OCI-LY1 (cell line): ENCODE data around the gene DGKG.

Experiments
- H2AFZ ChIP-seq: fragments of 200-600 bp; sonication (generic), shearing (Covaris generic); 2 replicates; pipeline ENCODE4 v1.6.0; 2014; ENCODE audit warnings: antibody characterized with exemption, mild to moderate bottlenecking, low read length
- H3F3A ChIP-seq: fragments of 200-600 bp; sonication (generic), shearing (Covaris generic); 2 replicates; pipeline ENCODE4 v1.6.0; 2014; ENCODE audit warnings: mild to moderate bottlenecking, antibody characterized with exemption, low read length, moderate library complexity; ENCODE audit not compliant: insufficient read depth
- H3K27ac ChIP-seq: fragments of 200-600 bp; sonication (generic); 2 replicates; pipeline ENCODE4 v1.5.1; 2014; ENCODE audit warnings: low read length, mixed run types, mild to moderate bottlenecking, low read depth; ENCODE audit not compliant: poor library complexity, severe bottlenecking
- H3K27me3 ChIP-seq: fragments of 200-600 bp; sonication (generic); 2 replicates; pipeline ENCODE4 v1.6.0; 2014; ENCODE audit warnings: antibody characterized with exemption, mild to moderate bottlenecking, low read length, moderate library complexity; ENCODE audit not compliant: insufficient read depth
- H3K36me3 ChIP-seq: fragments of 200-600 bp; sonication (generic); 2 replicates; pipeline ENCODE4 v1.6.1; 2014; ENCODE audit warnings: mild to moderate bottlenecking, antibody characterized with exemption, low read length, moderate library complexity, mixed read lengths; ENCODE audit not compliant: insufficient read depth
- H3K4me1 ChIP-seq: fragments of 200-600 bp; sonication (generic); 2 replicates; pipeline ENCODE4 v1.5.1; 2014; ENCODE audit warnings: mild to moderate bottlenecking, low read length, moderate library complexity; ENCODE audit not compliant: insufficient read depth, severe bottlenecking
- H3K4me2 ChIP-seq: fragments of 200-600 bp; sonication (generic), shearing (Covaris generic); 2 replicates; pipeline ENCODE4 v1.6.1; 2014; ENCODE audit warnings: low read length
- H3K4me3 ChIP-seq: fragments of 200-600 bp; sonication (generic); 2 replicates; pipeline ENCODE4 v1.5.1; 2014; ENCODE audit warnings: low read length, low read depth, mild to moderate bottlenecking, mixed read lengths; ENCODE audit not compliant: poor library complexity, severe bottlenecking
- H3K79me2 ChIP-seq: fragments of 200-600 bp; shearing (Covaris generic); 2 replicates; pipeline ENCODE4 v1.6.1; 2016; ENCODE audit warnings: mixed run types, low read length, mixed read lengths; ENCODE audit not compliant: insufficient read depth
- H3K9ac ChIP-seq: fragments of 200-600 bp; sonication (generic), shearing (Covaris generic); 2 replicates; pipeline ENCODE4 v1.6.1; 2014; ENCODE audit warnings: mild to moderate bottlenecking, low read length, mixed read lengths
- H3K9me2 ChIP-seq: fragments of 200-600 bp; sonication (generic), shearing (Covaris generic); 2 replicates; pipeline ENCODE4 v1.6.1; 2014; ENCODE audit warnings: low read depth, mild to moderate bottlenecking, low read length, mixed read lengths
- H3K9me3 ChIP-seq: fragments of 200-600 bp; shearing (Covaris generic); 2 replicates; pipeline ENCODE4 v1.6.1; 2014; ENCODE audit warnings: low read length, mixed read lengths
- H4K20me1 ChIP-seq: fragments of 200-600 bp; sonication (generic), shearing (Covaris generic); 2 replicates; pipeline ENCODE4 v1.6.0; 2016; ENCODE audit warnings: mild to moderate bottlenecking, low read length; ENCODE audit not compliant: insufficient read depth
- EZH2 ChIP-seq: fragments of 200-600 bp; sonication (generic), shearing (Covaris generic); IDR thresholded peaks from 2 replicates; pipeline ENCODE4 v1.8.0; 2017; ENCODE audit warnings: borderline replicate concordance, mixed run types, mild to moderate bottlenecking, antibody characterized with exemption, low read length, moderate library complexity, mixed read lengths
- TF ChIP-seq, protein P1 (sequence below): fragments of 200-600 bp; sonication (generic), shearing (Covaris generic); IDR thresholded peaks from 2 replicates; pipeline ENCODE4 v1.5.1; 2017; ENCODE audit warnings: mild to moderate bottlenecking, antibody characterized with exemption, low read length, moderate library complexity, mixed read lengths

DGKG gene

DNA sequence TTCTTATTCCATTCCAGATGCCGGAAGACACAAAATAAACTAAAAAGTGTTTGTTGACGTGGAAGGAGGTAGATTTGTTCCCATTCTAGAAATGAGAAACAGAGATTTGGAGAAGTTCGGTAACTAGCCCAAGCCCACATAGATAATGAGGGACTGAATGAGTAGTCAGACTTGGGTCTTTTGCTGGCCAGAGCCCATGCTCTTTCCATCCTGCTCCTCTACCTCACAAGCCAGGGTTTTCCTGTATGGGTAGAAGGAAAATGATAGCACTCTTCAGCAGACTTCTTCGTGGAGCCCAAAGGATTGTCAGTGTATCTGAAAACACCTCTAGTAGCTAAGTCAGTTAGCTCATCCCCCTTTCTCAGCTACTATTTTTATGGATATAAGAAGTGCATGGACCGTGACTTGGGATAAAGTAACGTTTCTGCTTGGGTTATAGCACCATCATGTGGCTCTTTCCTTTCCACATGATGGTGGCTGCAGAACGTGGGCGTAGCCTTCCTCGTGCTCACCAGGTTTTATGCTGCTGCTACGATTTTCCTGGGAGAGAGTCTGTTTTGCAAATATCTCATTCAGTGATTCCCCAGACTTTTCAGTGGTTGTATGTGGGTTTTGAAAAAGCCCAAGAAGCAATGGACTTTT lies 84.6 kb downstream of the DGKG start:
- Histone ChIP-seq H3K9me2 (no peaks in the 10 kb centered on the region), H3K9ac (no peak overlapping the region), H3K36me3 (no peaks in the 10 kb centered on the region), H3K4me1 (no peaks in the 10 kb centered on the region), H3K27me3 (no peaks in the 10 kb centered on the region), H3K9me3 (no peaks in the 10 kb centered on the region), H3K27ac (no peak overlapping the region), H3F3A (no peaks in the 10 kb centered on the region), H3K4me3 (no peak overlapping the region), H2AFZ (no peak overlapping the region), H3K79me2 (no peaks in the 10 kb centered on the region), H4K20me1 (no peaks in the 10 kb centered on the region), H3K4me2 (no peak overlapping the region)
- TF ChIP-seq, protein P1, sequence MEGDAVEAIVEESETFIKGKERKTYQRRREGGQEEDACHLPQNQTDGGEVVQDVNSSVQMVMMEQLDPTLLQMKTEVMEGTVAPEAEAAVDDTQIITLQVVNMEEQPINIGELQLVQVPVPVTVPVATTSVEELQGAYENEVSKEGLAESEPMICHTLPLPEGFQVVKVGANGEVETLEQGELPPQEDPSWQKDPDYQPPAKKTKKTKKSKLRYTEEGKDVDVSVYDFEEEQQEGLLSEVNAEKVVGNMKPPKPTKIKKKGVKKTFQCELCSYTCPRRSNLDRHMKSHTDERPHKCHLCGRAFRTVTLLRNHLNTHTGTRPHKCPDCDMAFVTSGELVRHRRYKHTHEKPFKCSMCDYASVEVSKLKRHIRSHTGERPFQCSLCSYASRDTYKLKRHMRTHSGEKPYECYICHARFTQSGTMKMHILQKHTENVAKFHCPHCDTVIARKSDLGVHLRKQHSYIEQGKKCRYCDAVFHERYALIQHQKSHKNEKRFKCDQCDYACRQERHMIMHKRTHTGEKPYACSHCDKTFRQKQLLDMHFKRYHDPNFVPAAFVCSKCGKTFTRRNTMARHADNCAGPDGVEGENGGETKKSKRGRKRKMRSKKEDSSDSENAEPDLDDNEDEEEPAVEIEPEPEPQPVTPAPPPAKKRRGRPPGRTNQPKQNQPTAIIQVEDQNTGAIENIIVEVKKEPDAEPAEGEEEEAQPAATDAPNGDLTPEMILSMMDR, result peak; percentile 38; the same call in 1 of the 2 replicates
- TF ChIP-seq EZH2, result no peak

DNA sequence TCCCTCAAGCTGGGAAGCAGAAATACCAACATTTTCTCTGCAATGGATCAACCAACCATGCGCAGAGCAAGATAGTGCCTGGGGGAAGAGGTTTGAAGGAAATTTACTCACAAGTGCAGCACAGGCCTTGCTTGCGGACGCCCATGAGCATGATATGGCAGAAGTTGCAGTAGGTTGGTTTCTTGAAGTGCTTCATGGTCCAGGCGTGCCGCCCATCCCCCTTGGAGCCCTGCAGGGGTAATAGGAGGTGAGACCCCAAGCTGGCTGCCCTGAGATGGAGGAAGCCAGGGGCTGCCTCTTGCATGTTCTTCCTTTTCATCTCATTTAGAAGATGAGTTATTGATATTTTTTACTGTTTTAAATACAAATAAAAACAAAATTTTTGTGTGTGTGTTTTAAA lies 86.6 kb downstream of the DGKG start:
- no peaks in the 10 kb centered on the region for H3K36me3 ChIP-seq
- TF ChIP-seq EZH2, result no peak
- TF ChIP-seq, protein P1, result no peak
- no peak overlapping the region for H3K4me2 ChIP-seq
- H3K27me3 ChIP-seq, result no peaks in the 10 kb centered on the region
- no peaks in the 10 kb centered on the region for H4K20me1 ChIP-seq
- no peaks in the 10 kb centered on the region for H3K9me3 ChIP-seq
- H3K27ac ChIP-seq, result no peak overlapping the region
- H3K79me2 ChIP-seq, result no peaks in the 10 kb centered on the region
- H3K9me2 ChIP-seq, result no peaks in the 10 kb centered on the region
- no peak overlapping the region for H3K9ac ChIP-seq
- no peak overlapping the region for H3K4me3 ChIP-seq
- H3F3A ChIP-seq, result no peaks in the 10 kb centered on the region
- H3K4me1 ChIP-seq, result no peaks in the 10 kb centered on the region
- H2AFZ ChIP-seq, result no peak overlapping the region

DNA sequence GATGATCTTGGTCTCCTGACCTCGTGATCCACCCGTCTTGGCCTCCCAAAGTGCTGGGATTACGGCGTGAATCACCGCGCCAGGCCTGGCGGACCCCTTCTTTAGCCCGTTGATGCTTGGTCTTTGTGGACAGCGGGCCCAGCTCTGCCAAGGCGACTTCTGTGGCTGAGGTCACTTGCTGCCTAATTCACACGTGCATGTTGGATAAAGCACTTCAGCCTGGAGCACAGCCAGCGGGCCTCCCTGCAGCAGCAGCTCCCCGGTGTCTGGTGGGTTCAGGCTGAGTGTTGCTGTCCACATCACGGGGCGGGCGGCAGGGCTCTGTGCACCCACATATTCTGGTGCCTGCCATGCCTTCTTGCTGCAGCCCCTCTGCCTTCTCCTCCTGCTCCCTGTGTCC lies 88.4 kb downstream of the DGKG start:
- Histone ChIP-seq H3K27me3 (no peaks in the 10 kb centered on the region), H3K9me2 (no peaks in the 10 kb centered on the region), H3K4me1 (no peaks in the 10 kb centered on the region), H3K4me3 (no peak overlapping the region), H4K20me1 (no peaks in the 10 kb centered on the region), H3K36me3 (no peaks in the 10 kb centered on the region), H3F3A (no peaks in the 10 kb centered on the region), H3K27ac (no peak overlapping the region), H2AFZ (no peak overlapping the region), H3K9ac (no peak overlapping the region), H3K79me2 (no peaks in the 10 kb centered on the region), H3K4me2 (no peak overlapping the region), H3K9me3 (no peaks in the 10 kb centered on the region)
- TF ChIP-seq EZH2, result no peak
- TF ChIP-seq, protein P1, result no peak
